ENCODE measurements around the gene SMIM27. TPM values are rescaled to one million over a fixed set of nuclear protein-coding genes. Genes with fewer than 3 reads are reported as not detected.

The SMIM27 gene
- total and polyA plus RNA-seq, 2 experiments from 2014 or later: 3.4 to 24.4 TPM

DNA sequence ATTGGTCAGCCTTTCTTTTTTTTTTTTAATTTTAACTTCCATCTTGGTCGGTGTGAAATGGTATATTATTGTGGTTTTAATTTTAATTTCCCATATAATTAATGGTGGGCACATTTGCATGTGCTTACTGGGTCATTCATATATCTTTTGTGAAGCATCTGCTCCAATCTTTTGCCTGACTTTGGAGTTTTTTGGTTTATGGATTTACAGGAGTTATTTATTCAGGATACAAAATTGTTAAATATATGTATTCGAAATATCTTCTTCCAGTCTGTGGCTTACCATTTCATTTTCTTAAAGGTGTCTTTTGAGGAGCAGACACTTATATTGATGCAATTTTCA is 25.4 kb upstream of the SMIM27 start:
- Histone ChIP-seq H3K36me3 (replicated peaks; ENCODE audit: insufficient read depth, low read depth) (no peaks in the 10 kb centered on the region), H3K4me3 (peak overlapping the region; percentile 92), H3K4me2 (peak overlapping the region; percentile 90), H3K27ac (peak overlapping the region; percentile 82), H3K27me3 (no peaks in the 10 kb centered on the region), H3K9me3 (ENCODE audit: low read depth) (no peaks in the 10 kb centered on the region), H2AFZ (peak overlapping the region; percentile 77), H3K9me2 (replicated peaks; ENCODE audit: insufficient read depth) (no peaks in the 10 kb centered on the region), H4K20me1 (ENCODE audit: insufficient read depth, poor library complexity, severe bottlenecking) (no peaks in the 10 kb centered on the region), H3K4me1 (ENCODE audit: insufficient read depth) (peaks cover 11% of the 10 kb centered on the region), H3K79me2 (peaks cover 9% of the 10 kb centered on the region)
- TF ChIP-seq EZH2 (IDR thresholded peaks at IDR 0.05; ENCODE audit: borderline replicate concordance) (no peak), EZH2phosphoT487 (IDR thresholded peaks at IDR 0.05; ENCODE audit: low read depth, severe bottlenecking, unreplicated experiment) (no peak)
- TF ChIP-seq, protein P1, sequence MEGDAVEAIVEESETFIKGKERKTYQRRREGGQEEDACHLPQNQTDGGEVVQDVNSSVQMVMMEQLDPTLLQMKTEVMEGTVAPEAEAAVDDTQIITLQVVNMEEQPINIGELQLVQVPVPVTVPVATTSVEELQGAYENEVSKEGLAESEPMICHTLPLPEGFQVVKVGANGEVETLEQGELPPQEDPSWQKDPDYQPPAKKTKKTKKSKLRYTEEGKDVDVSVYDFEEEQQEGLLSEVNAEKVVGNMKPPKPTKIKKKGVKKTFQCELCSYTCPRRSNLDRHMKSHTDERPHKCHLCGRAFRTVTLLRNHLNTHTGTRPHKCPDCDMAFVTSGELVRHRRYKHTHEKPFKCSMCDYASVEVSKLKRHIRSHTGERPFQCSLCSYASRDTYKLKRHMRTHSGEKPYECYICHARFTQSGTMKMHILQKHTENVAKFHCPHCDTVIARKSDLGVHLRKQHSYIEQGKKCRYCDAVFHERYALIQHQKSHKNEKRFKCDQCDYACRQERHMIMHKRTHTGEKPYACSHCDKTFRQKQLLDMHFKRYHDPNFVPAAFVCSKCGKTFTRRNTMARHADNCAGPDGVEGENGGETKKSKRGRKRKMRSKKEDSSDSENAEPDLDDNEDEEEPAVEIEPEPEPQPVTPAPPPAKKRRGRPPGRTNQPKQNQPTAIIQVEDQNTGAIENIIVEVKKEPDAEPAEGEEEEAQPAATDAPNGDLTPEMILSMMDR (IDR thresholded peaks at IDR 0.05; ENCODE audit: poor library complexity): no peak
- DNase-seq (ENCODE audit: low spot score): no peak
- 24% methylated on average over 2 of the region's 2 CpGs for WGBS (ENCODE audit: low lambda C conversion rate, missing lambda C conversion rate)

DNA sequence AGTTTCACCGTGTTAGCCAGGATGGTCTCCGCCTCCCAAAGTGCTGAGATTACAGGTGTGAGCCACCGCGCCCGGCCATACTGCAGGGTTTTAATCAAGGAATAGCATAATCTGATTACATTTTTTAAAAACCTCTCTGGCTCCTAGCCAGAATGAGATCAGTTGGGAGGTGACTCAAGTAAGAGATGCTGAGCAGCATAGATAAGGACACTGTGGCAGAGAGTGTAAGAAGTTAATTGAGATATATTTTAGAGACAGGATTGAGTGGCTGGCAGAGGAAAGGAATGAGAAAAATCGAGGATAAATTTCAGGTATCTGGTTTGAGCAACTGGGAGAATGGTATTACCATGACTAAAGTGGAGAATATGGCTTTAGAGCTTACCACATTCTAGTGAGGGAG is 18.8 kb upstream of the SMIM27 start:
- Histone ChIP-seq H3K4me2 (no peak overlapping the region), H3K9me3 (ENCODE audit: low read depth) (no peaks in the 10 kb centered on the region), H3K79me2 (peaks cover 6% of the 10 kb centered on the region), H3K36me3 (replicated peaks; ENCODE audit: insufficient read depth, low read depth) (no peaks in the 10 kb centered on the region), H3K4me3 (no peak overlapping the region), H3K4me1 (ENCODE audit: insufficient read depth) (no peaks in the 10 kb centered on the region), H2AFZ (no peak overlapping the region), H4K20me1 (ENCODE audit: insufficient read depth, poor library complexity, severe bottlenecking) (no peaks in the 10 kb centered on the region), H3K27me3 (no peaks in the 10 kb centered on the region), H3K9me2 (replicated peaks; ENCODE audit: insufficient read depth) (no peaks in the 10 kb centered on the region), H3K27ac (no peak overlapping the region)
- WGBS (ENCODE audit: low lambda C conversion rate, missing lambda C conversion rate): 96% methylated on average over 6 of the region's 6 CpGs
- no peak for DNase-seq (ENCODE audit: low spot score)
- TF ChIP-seq, protein P1 (IDR thresholded peaks at IDR 0.05; ENCODE audit: poor library complexity): no peak
- TF ChIP-seq EZH2phosphoT487 (IDR thresholded peaks at IDR 0.05; ENCODE audit: low read depth, severe bottlenecking, unreplicated experiment) (no peak), EZH2 (IDR thresholded peaks at IDR 0.05; ENCODE audit: borderline replicate concordance) (no peak)

DNA sequence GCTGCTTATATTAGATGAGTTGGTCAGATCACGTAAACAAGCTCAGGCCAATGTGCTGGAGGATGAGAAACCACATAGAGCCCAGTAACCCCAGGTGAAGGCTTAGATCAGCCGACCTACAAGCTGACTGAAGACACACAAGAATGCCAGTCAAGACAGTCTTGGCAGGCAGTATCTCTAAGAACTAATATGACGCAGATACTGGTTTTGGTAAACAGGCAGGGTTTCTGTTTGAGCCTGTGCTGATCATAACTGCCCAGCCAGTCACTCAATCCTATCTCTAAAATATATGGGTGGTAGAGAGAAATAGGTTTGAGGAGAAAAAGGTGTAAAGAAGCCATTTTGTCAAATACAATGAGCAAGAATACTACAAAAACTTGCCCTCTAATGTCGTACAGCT is 18.3 kb upstream of the SMIM27 start:
- TF ChIP-seq, protein P1 (IDR thresholded peaks at IDR 0.05; ENCODE audit: poor library complexity): no peak
- TF ChIP-seq EZH2phosphoT487 (IDR thresholded peaks at IDR 0.05; ENCODE audit: low read depth, severe bottlenecking, unreplicated experiment) (no peak), EZH2 (IDR thresholded peaks at IDR 0.05; ENCODE audit: borderline replicate concordance) (no peak)
- Histone ChIP-seq H3K27ac (no peak overlapping the region), H3K9me2 (replicated peaks; ENCODE audit: insufficient read depth) (no peaks in the 10 kb centered on the region), H3K9me3 (ENCODE audit: low read depth) (no peaks in the 10 kb centered on the region), H2AFZ (no peak overlapping the region), H3K4me2 (no peak overlapping the region), H3K27me3 (no peaks in the 10 kb centered on the region), H4K20me1 (ENCODE audit: insufficient read depth, poor library complexity, severe bottlenecking) (no peaks in the 10 kb centered on the region), H3K36me3 (replicated peaks; ENCODE audit: insufficient read depth, low read depth) (no peaks in the 10 kb centered on the region), H3K79me2 (peaks cover 6% of the 10 kb centered on the region), H3K4me1 (ENCODE audit: insufficient read depth) (no peaks in the 10 kb centered on the region), H3K4me3 (no peak overlapping the region)
- WGBS (ENCODE audit: low lambda C conversion rate, missing lambda C conversion rate): 93% methylated on average over 4 of the region's 4 CpGs
- DNase-seq (ENCODE audit: low spot score): no peak

DNA sequence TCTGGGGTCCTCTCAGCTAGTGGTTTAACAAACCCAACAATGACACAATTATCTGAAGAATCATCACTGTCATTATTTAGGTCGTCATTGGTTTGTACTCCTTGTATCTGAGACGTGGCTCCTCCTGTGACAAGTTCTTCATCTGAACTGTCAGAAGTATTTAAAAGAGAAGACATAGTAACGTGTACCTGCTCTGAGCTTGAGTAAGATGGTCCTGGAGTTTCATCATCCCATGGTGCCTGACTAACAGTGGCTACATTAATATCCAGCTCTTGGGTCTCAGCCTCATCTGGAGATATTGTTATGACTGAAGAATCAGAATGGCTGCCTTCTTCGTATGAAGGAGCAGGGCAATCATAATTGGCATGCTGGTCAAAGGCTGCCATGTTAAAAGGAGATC is 9.1 kb upstream of the SMIM27 start:
- WGBS (ENCODE audit: low lambda C conversion rate, missing lambda C conversion rate): 97% methylated on average over 4 of the region's 4 CpGs
- Histone ChIP-seq H3K27ac (no peak overlapping the region), H2AFZ (no peak overlapping the region), H3K9me3 (ENCODE audit: low read depth) (no peaks in the 10 kb centered on the region), H3K4me3 (no peak overlapping the region), H3K27me3 (no peaks in the 10 kb centered on the region), H3K4me1 (ENCODE audit: insufficient read depth) (no peaks in the 10 kb centered on the region), H3K79me2 (peaks cover 72% of the 10 kb centered on the region), H3K36me3 (replicated peaks; ENCODE audit: insufficient read depth, low read depth) (peaks cover 3% of the 10 kb centered on the region), H4K20me1 (ENCODE audit: insufficient read depth, poor library complexity, severe bottlenecking) (peaks cover 50% of the 10 kb centered on the region), H3K9me2 (replicated peaks; ENCODE audit: insufficient read depth) (no peaks in the 10 kb centered on the region), H3K4me2 (no peak overlapping the region)
- DNase-seq (ENCODE audit: low spot score): no peak
- TF ChIP-seq, protein P1 (IDR thresholded peaks at IDR 0.05; ENCODE audit: poor library complexity): no peak
- no peak for TF ChIP-seq EZH2phosphoT487 (IDR thresholded peaks at IDR 0.05; ENCODE audit: low read depth, severe bottlenecking, unreplicated experiment)
- TF ChIP-seq EZH2 (IDR thresholded peaks at IDR 0.05; ENCODE audit: borderline replicate concordance): no peak
